GM12878 (cell line): ENCODE measurements around the gene MARCHF2. TPM values are rescaled to one million over a fixed set of nuclear protein-coding genes. Genes with fewer than 3 reads are reported as not detected.

Experiments used
- ATAC-seq: fragments of 200-7000 bp; cut with Tn5 transposase; 3 replicates; pipeline ENCODE4 v1.9.1; 2020; ENCODE audit warnings: mild to moderate bottlenecking, moderate library complexity
- BruUV-seq: library from RNA; stranded (reverse); fragments of 400-500 nt; replicated peaks from 2 replicates; lab custom pipeline; 2021; lab: Mats Ljungman, UMichigan
- CTCF ChIA-PET: fragments of 300-600 bp; sonication (Branson Sonifier 250); formaldehyde crosslinking; extraction: SDS; loops from one replicate; lab custom pipeline; 2021; ENCODE audit warnings: inconsistent platforms; lab: Yijun Ruan, JAX
- POLR2A ChIA-PET: fragments of 350-600 bp; formaldehyde crosslinking; extraction: SDS; loops from one replicate; lab custom pipeline; 2021; ENCODE audit warnings: inconsistent platforms; lab: Charles Lee
- RAD21 ChIA-PET: fragments of 300-600 bp; sonication (Branson Sonifier 250); formaldehyde crosslinking; loops from one replicate; lab custom pipeline; 2023; ENCODE audit warnings: antibody characterized with exemption; ENCODE audit not compliant: unreplicated experiment; lab: Charles Lee
- SMC1A ChIA-PET: fragments of 300-600 bp; sonication (Branson Sonifier 250); formaldehyde crosslinking; loops from one replicate; lab custom pipeline; 2023; ENCODE audit not compliant: unreplicated experiment, uncharacterized antibody; lab: Charles Lee
- DNase-seq: peaks from one replicate; pipeline ENCODE4 v3.0.0-alpha.2; 2011; ENCODE audit warnings: low read depth, low spot score
- FAIRE-seq: peaks from 3 replicates; lab custom pipeline; 2011; peaks lifted over from hg19 to GRCh38; lab: Jason Lieb, UNC
- H2AFZ ChIP-seq: 2 replicates; pipeline ENCODE4 v1.6.0; 2011; ENCODE audit warnings: low read depth, low read length, control low read depth; ENCODE audit not compliant: control insufficient read depth
- H3K27ac ChIP-seq: 2 replicates; pipeline ENCODE4 v1.5.1; 2011; ENCODE audit warnings: control low read depth; ENCODE audit not compliant: control insufficient read depth, insufficient read depth
- H3K27me3 ChIP-seq, 2 experiments: replicated peaks in 1 of 2; 2 replicates each; pipeline versions ENCODE4 v1.6.0 to v1.6.1; 2011; ENCODE audit warnings: low read length in 1 of 2; ENCODE audit not compliant: control insufficient read depth in 2 of 2, insufficient read depth in 2 of 2
- H3K36me3 ChIP-seq, 2 experiments: 2 replicates each; pipeline ENCODE4 v1.5.1; 2011; ENCODE audit warnings: low read length in 1 of 2; ENCODE audit not compliant: control insufficient read depth in 2 of 2, insufficient read depth in 2 of 2
- H3K4me1 ChIP-seq: 2 replicates; pipeline ENCODE4 v1.6.1; 2011; ENCODE audit warnings: mild to moderate bottlenecking, low read length, moderate library complexity, mixed read lengths; ENCODE audit not compliant: control insufficient read depth, insufficient read depth
- H3K4me2 ChIP-seq: 2 replicates; pipeline ENCODE4 v1.6.0; 2011; ENCODE audit warnings: control low read depth; ENCODE audit not compliant: control insufficient read depth, insufficient read depth
- H3K4me3 ChIP-seq: fragments of 200-600 bp; sonication (generic); 2 replicates; pipeline ENCODE4 v1.5.1; 2016
- H3K79me2 ChIP-seq: 2 replicates; pipeline ENCODE4 v1.6.0; 2011; ENCODE audit warnings: low read length; ENCODE audit not compliant: control insufficient read depth, insufficient read depth
- H3K9ac ChIP-seq: 2 replicates; pipeline ENCODE4 v1.8.0; 2011; ENCODE audit warnings: low read length, control low read depth, mixed read lengths; ENCODE audit not compliant: control insufficient read depth, insufficient read depth
- H3K9me3 ChIP-seq: replicated peaks from 3 replicates; pipeline ENCODE4 v1.5.1; 2011; ENCODE audit warnings: mild to moderate bottlenecking, low read length; ENCODE audit not compliant: control insufficient read depth, insufficient read depth
- H4K20me1 ChIP-seq: 2 replicates; pipeline ENCODE4 v1.6.0; 2011; ENCODE audit not compliant: control insufficient read depth, insufficient read depth
- BRCA1 ChIP-seq: IDR thresholded peaks from 2 replicates; pipeline ENCODE4 v1.6.1; 2011; ENCODE audit warnings: low read depth, low read length, improper control_type of control experiment
- CHD4 ChIP-seq: fragments of 200-600 bp; sonication (generic); IDR thresholded peaks from 2 replicates; pipeline ENCODE4 v1.6.1; 2016; ENCODE audit warnings: mild to moderate bottlenecking
- EP300 ChIP-seq, 2 experiments: fragments of 150-350 bp in 1 of 2; IDR thresholded peaks; 2 replicates each; pipeline ENCODE4 v1.6.1; 2011 to 2012; ENCODE audit warnings: low read depth in 2 of 2, low read length in 2 of 2, borderline replicate concordance in 1 of 2, improper control_type of control experiment in 1 of 2, inconsistent platforms in 1 of 2; ENCODE audit not compliant: control insufficient read depth in 1 of 2
- ESRRA ChIP-seq: IDR thresholded peaks from 2 replicates; pipeline ENCODE4 v1.6.1; 2012; ENCODE audit warnings: mild to moderate bottlenecking, low read length, improper control_type of control experiment
- FOS ChIP-seq: IDR thresholded peaks from 3 replicates; pipeline ENCODE4 v1.6.1; 2011; ENCODE audit warnings: borderline replicate concordance; ENCODE audit not compliant: insufficient read length; ENCODE audit errors: extremely low read depth
- GABPA ChIP-seq: IDR thresholded peaks from 2 replicates; pipeline ENCODE4 v1.6.1; 2014; ENCODE audit warnings: antibody characterized with exemption, low read depth, mild to moderate bottlenecking, inconsistent platforms
- IRF3 ChIP-seq: fragments of 450-650 bp; IDR thresholded peaks from 2 replicates; pipeline ENCODE4 v1.6.1; 2014; ENCODE audit warnings: mild to moderate bottlenecking
- IRF4 ChIP-seq: IDR thresholded peaks from 2 replicates; pipeline ENCODE4 v1.6.1; 2011; ENCODE audit warnings: low read depth, low read length
- MEF2B ChIP-seq: fragments of 450-650 bp; IDR thresholded peaks from 2 replicates; pipeline ENCODE4 v1.6.1; 2018; ENCODE audit warnings: mild to moderate bottlenecking, moderate library complexity; ENCODE audit not compliant: partially characterized antibody, poor library complexity, severe bottlenecking
- MYC ChIP-seq: IDR thresholded peaks from 2 replicates; pipeline ENCODE4 v1.6.1; 2011; ENCODE audit warnings: mild to moderate bottlenecking, low read length, moderate library complexity, inconsistent platforms; ENCODE audit not compliant: insufficient read depth, insufficient replicate concordance, insufficient read length, severe bottlenecking
- PKNOX1 ChIP-seq: fragments of 450-650 bp; IDR thresholded peaks from 2 replicates; pipeline ENCODE4 v1.6.1; 2016; ENCODE audit warnings: mild to moderate bottlenecking
- PML ChIP-seq: IDR thresholded peaks from 2 replicates; pipeline ENCODE4 v1.6.1; 2012; ENCODE audit warnings: low read length, inconsistent platforms
- RAD21 ChIP-seq: IDR thresholded peaks from 2 replicates; pipeline ENCODE4 v1.6.1; 2011; ENCODE audit warnings: mild to moderate bottlenecking, low read depth, low read length, moderate library complexity; ENCODE audit not compliant: insufficient read depth
- WGBS: methylation state at CpG from one replicate; pipeline ENCODE4 v1.1.6; 2016; ENCODE audit warnings: low lambda C conversion rate; ENCODE audit not compliant: insufficient replicate concordance, insufficient coverage; ENCODE audit errors: missing lambda C conversion rate; 5-methylcytosine and 5-hydroxymethylcytosine counted together
- in situ Hi-C: fragments of 300-500 bp; cut with MboI; formaldehyde crosslinking; loops from 9 replicates; pipeline ENCODE4 v1.14.3; 2018; ENCODE audit warnings: mixed read lengths
- intact Hi-C: fragments of 100-400 bp; cut with micrococcal nuclease; formaldehyde crosslinking; loops from one replicate; pipeline ENCODE4 v1.14.2; 2022; ENCODE audit not compliant: unreplicated experiment
- polyA plus RNA-seq, 11 experiments: library from polyadenylated mRNA; depleted of rRNA in 4 of 11; unstranded in 6 of 11; stranded (reverse) in 5 of 11; fragments of >200 nt; fragmentation: Nextera tagmentation in 4 of 11; fragmentation: Illumina TruSeq in 1 of 11; extraction: Ambion mirVana in 4 of 11; extraction: Trizol in 1 of 11; gene quantifications; 1 replicate in 1 of 11; 2 replicates in 10 of 11; pipeline versions ENCODE4 v1.2.1 to v1.2.3, GENCODE V29; 2011 to 2016; ENCODE audit warnings: inconsistent platforms in 2 of 11, missing spikeins in 2 of 11, low read depth in 1 of 11
- total RNA-seq, 4 experiments: library from RNA; depleted of rRNA in 3 of 4; stranded (reverse); fragments of >200 nt in 3 of 4; fragmentation: Illumina TruSeq in 1 of 4; extraction: Trizol in 1 of 4; gene quantifications; 2 replicates each; pipeline versions ENCODE4 v1.2.1 to v1.2.3, GENCODE V29; 2013 to 2021
- TF ChIP-seq, protein P1 (sequence below): IDR thresholded peaks from 2 replicates; pipeline ENCODE4 v1.6.1; 2012; ENCODE audit warnings: mild to moderate bottlenecking, low read depth, low read length

Gene MARCHF2
- total and polyA plus RNA-seq, 10 of the 15 experiments (the other 5 are each of a cell fraction or from before 2014, with no cell fraction given): 1.6 to 30.3 (median 10.8) TPM

- TF ChIP-seq ESRRA: no peak
- TF ChIP-seq BRCA1: no peak
- TF ChIP-seq PKNOX1: no peak
- TF ChIP-seq RAD21: no peak
- no peak for TF ChIP-seq EP300 (IDR thresholded peaks at IDR 0.05; ENCODE audit: borderline replicate concordance in 1 of 2, control insufficient read depth in 1 of 2, low read depth in 2 of 2, low read length in 2 of 2)
- no peak for TF ChIP-seq PML
- TF ChIP-seq CHD4: no peak
- TF ChIP-seq FOS: no peak
Measured at GRCh38 chr19:8457209-8457608, 44.1 kb downstream of the MARCHF2 start (continued).

DNA sequence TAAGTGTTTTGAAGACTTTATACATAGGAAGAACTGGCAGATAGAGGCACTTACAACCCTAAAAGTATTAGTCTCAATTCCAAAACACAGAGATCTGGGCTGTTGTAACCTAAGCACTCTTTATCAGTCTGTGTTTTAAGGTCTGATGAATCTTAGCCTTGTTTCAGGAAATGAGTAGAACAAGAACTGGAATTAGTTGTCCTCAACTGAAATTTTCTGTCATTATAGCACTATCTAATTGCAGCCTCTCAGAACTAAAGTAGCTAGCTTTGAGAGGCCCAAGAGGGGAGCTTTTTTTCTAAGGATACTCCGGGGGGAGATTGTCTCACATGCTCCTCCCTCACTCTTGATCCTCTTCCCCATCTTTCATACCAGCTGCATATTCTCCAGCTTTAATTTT, 44.7 kb downstream of the MARCHF2 start:
- no peak overlapping the region for H3K4me3 ChIP-seq
- POLR2A ChIA-PET: interaction anchor here (1.1 to 1.3 kb wide), 2 partner anchors 9 to 14 kb away, joined by 3 to 5 read pairs; no protein-coding TSS in a partner anchor
- no peak for FAIRE-seq
- WGBS: 0% methylated on average over 1 of the region's 1 CpG
- RAD21 ChIA-PET: no interaction called here
- H2AFZ ChIP-seq: no peak overlapping the region
- H3K4me2 ChIP-seq: no peak overlapping the region; the same call in 1 of the 2 replicates
- H3K79me2 ChIP-seq: peaks cover 98% of the 10 kb centered on the region
- peaks cover 40% of the 10 kb centered on the region for H4K20me1 ChIP-seq
- peaks cover 15 to 52% of the 10 kb centered on the region in 2 experiments for H3K36me3 ChIP-seq
- no peaks in the 10 kb centered on the region for H3K27me3 ChIP-seq
- no peak for DNase-seq
- H3K9me3 ChIP-seq: no peaks in the 10 kb centered on the region
- H3K27ac ChIP-seq: no peak overlapping the region
- H3K9ac ChIP-seq: no peak overlapping the region
- TSS peak; percentile 3 for BruUV-seq
- peaks cover 13% of the 10 kb centered on the region for H3K4me1 ChIP-seq
- CTCF ChIA-PET: interaction anchor here (1.0 to 1.1 kb wide), 2 partner anchors 121 to 123 kb away, joined by 3 to 5 read pairs; no protein-coding TSS in a partner anchor
- SMC1A ChIA-PET: interaction anchor here (1.6 kb wide), 1 partner anchor 9 kb away, joined by 6 read pairs; no protein-coding TSS in a partner anchor
- intact Hi-C loops: no loop called here
- 0 out of 3 replicates have a peak, but pooled peaks have one; percentile 8 for ATAC-seq
- in situ Hi-C loops: no loop called here
- TF ChIP-seq IRF3 (no peak), IRF4 (no peak), MEF2B (no peak), MYC (no peak), GABPA (no peak)
- TF ChIP-seq, protein P1, sequence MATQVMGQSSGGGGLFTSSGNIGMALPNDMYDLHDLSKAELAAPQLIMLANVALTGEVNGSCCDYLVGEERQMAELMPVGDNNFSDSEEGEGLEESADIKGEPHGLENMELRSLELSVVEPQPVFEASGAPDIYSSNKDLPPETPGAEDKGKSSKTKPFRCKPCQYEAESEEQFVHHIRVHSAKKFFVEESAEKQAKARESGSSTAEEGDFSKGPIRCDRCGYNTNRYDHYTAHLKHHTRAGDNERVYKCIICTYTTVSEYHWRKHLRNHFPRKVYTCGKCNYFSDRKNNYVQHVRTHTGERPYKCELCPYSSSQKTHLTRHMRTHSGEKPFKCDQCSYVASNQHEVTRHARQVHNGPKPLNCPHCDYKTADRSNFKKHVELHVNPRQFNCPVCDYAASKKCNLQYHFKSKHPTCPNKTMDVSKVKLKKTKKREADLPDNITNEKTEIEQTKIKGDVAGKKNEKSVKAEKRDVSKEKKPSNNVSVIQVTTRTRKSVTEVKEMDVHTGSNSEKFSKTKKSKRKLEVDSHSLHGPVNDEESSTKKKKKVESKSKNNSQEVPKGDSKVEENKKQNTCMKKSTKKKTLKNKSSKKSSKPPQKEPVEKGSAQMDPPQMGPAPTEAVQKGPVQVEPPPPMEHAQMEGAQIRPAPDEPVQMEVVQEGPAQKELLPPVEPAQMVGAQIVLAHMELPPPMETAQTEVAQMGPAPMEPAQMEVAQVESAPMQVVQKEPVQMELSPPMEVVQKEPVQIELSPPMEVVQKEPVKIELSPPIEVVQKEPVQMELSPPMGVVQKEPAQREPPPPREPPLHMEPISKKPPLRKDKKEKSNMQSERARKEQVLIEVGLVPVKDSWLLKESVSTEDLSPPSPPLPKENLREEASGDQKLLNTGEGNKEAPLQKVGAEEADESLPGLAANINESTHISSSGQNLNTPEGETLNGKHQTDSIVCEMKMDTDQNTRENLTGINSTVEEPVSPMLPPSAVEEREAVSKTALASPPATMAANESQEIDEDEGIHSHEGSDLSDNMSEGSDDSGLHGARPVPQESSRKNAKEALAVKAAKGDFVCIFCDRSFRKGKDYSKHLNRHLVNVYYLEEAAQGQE: no peak
